PC-3 (cell line): ENCODE results near the gene NPBWR2.

Experiments used
- EZH2 ChIP-seq: fragments of 300-600 bp; sonication (generic); IDR thresholded peaks from one replicate; pipeline ENCODE4 v1.6.1; 2017; ENCODE audit warnings: antibody characterized with exemption, mild to moderate bottlenecking, low read length; ENCODE audit not compliant: unreplicated experiment
- EZH2phosphoT487 ChIP-seq: fragments of 300-600 bp; sonication (generic); IDR thresholded peaks from 2 replicates; pipeline ENCODE4 v1.6.1; 2018; ENCODE audit warnings: mild to moderate bottlenecking, antibody characterized with exemption, low read length, borderline replicate concordance
- TF ChIP-seq, protein P1 (sequence below): fragments of 300-600 bp; sonication (generic); conservative IDR thresholded peaks from 2 replicates; pipeline ENCODE4 v1.5.1; 2017; ENCODE audit warnings: antibody characterized with exemption, low read depth, mild to moderate bottlenecking, low read length

- TF ChIP-seq, protein P1, sequence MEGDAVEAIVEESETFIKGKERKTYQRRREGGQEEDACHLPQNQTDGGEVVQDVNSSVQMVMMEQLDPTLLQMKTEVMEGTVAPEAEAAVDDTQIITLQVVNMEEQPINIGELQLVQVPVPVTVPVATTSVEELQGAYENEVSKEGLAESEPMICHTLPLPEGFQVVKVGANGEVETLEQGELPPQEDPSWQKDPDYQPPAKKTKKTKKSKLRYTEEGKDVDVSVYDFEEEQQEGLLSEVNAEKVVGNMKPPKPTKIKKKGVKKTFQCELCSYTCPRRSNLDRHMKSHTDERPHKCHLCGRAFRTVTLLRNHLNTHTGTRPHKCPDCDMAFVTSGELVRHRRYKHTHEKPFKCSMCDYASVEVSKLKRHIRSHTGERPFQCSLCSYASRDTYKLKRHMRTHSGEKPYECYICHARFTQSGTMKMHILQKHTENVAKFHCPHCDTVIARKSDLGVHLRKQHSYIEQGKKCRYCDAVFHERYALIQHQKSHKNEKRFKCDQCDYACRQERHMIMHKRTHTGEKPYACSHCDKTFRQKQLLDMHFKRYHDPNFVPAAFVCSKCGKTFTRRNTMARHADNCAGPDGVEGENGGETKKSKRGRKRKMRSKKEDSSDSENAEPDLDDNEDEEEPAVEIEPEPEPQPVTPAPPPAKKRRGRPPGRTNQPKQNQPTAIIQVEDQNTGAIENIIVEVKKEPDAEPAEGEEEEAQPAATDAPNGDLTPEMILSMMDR: no peak
- TF ChIP-seq EZH2phosphoT487 (no peak), EZH2 (no peak)
Observed at GRCh38 chr20:64119301-64119680, 11.9 kb upstream of the NPBWR2 start.
